SK-N-SH (cell line): ENCODE measurements around the gene E2F4. TPM values are rescaled to one million over a fixed set of nuclear protein-coding genes. Genes with fewer than 3 reads are reported as not detected.

ENCODE experiments used
- CTCF ChIA-PET: fragments of 300-600, 350-600 bp; formaldehyde crosslinking; extraction: SDS; loops from one replicate; lab custom pipeline; 2021; lab: Yijun Ruan, JAX
- POLR2A ChIA-PET: fragments of 350-600 bp; sonication (Branson Sonifier 250); formaldehyde crosslinking; extraction: SDS; loops from one replicate; lab custom pipeline; 2020; ENCODE audit warnings: antibody characterized with exemption, inconsistent platforms; lab: Yijun Ruan, JAX
- DNase-seq: peaks from one replicate; pipeline ENCODE4 v3.0.0; 2012
- H2AFZ ChIP-seq: fragments of 200-600 bp; sonication (generic); 2 replicates; pipeline ENCODE4 v1.8.1; 2016; ENCODE audit warnings: antibody characterized with exemption, mild to moderate bottlenecking, low read depth
- H3F3A ChIP-seq: fragments of 200-600 bp; sonication (generic); replicated peaks from 2 replicates; pipeline ENCODE3; 2016; ENCODE audit warnings: antibody characterized with exemption, mild to moderate bottlenecking; ENCODE audit not compliant: insufficient read depth
- H3K27ac ChIP-seq, 2 experiments: fragments of 200-500 bp in 1 of 2; fragments of 200-600 bp in 1 of 2; sonication (Bioruptor generic) in 1 of 2; sonication (generic), shearing (Covaris generic) in 1 of 2; 2 replicates each; pipeline versions ENCODE4 v1.5.1 to v1.6.1; 2014 to 2016; ENCODE audit warnings: low read depth in 2 of 2, inconsistent platforms in 1 of 2, low read length in 1 of 2, mild to moderate bottlenecking in 1 of 2, mixed read lengths in 1 of 2
- H3K27me3 ChIP-seq: fragments of 200-600 bp; sonication (generic), shearing (Covaris generic); 2 replicates; pipeline ENCODE4 v1.6.1; 2016; ENCODE audit warnings: mixed run types; ENCODE audit not compliant: insufficient read depth
- H3K36me3 ChIP-seq, 2 experiments: fragments of 200-500 bp in 1 of 2; fragments of 200-600 bp in 1 of 2; sonication (Bioruptor generic) in 1 of 2; sonication (generic) in 1 of 2; replicated peaks in 1 of 2; 2 replicates each; pipeline versions ENCODE3 to v1.5.1; 2014 to 2016; ENCODE audit warnings: low read length in 1 of 2, mild to moderate bottlenecking in 1 of 2; ENCODE audit not compliant: insufficient read depth in 2 of 2, control insufficient read depth in 1 of 2
- H3K4me1 ChIP-seq, 2 experiments: fragments of 200-500 bp in 1 of 2; fragments of 200-600 bp in 1 of 2; sonication (Bioruptor generic) in 1 of 2; sonication (generic), shearing (Covaris generic) in 1 of 2; 2 replicates each; pipeline versions ENCODE4 v1.5.1 to v1.6.1; 2014 to 2016; ENCODE audit warnings: low read depth in 1 of 2, low read length in 1 of 2, mixed run types in 1 of 2; ENCODE audit not compliant: insufficient read depth in 2 of 2, control insufficient read depth in 1 of 2
- H3K4me2 ChIP-seq: fragments of 200-600 bp; sonication (generic), shearing (Covaris generic); 2 replicates; pipeline ENCODE4 v1.6.1; 2017; ENCODE audit warnings: mixed run types
- H3K4me3 ChIP-seq, 2 experiments: fragments of 200-500 bp in 1 of 2; fragments of 200-600 bp in 1 of 2; sonication (Bioruptor generic) in 1 of 2; sonication (generic), shearing (Covaris generic) in 1 of 2; 2 replicates each; pipeline versions ENCODE4 v1.5.1 to v1.8.1; 2014 to 2016; ENCODE audit warnings: low read depth in 2 of 2, inconsistent platforms in 1 of 2, low read length in 1 of 2, mild to moderate bottlenecking in 1 of 2, mixed read lengths in 1 of 2, moderate library complexity in 1 of 2
- H3K79me2 ChIP-seq: fragments of 200-600 bp; sonication (generic); 2 replicates; pipeline ENCODE4 v1.8.1; 2017; ENCODE audit warnings: mild to moderate bottlenecking; ENCODE audit not compliant: insufficient read depth
- H3K9ac ChIP-seq: fragments of 200-600 bp; sonication (generic); 2 replicates; pipeline ENCODE4 v1.6.1; 2017; ENCODE audit warnings: mixed run types
- H3K9me2 ChIP-seq: fragments of 200-600 bp; sonication (generic); 2 replicates; pipeline ENCODE4 v1.6.1; 2017; ENCODE audit warnings: mixed run types
- H3K9me3 ChIP-seq: fragments of 200-600 bp; sonication (generic); 2 replicates; pipeline ENCODE4 v1.6.1; 2017; ENCODE audit warnings: mixed run types, mild to moderate bottlenecking, moderate library complexity
- H4K20me1 ChIP-seq: fragments of 200-600 bp; sonication (generic); 2 replicates; pipeline ENCODE4 v1.6.1; 2017; ENCODE audit warnings: mild to moderate bottlenecking, mixed run types; ENCODE audit not compliant: insufficient read depth
- CTCF ChIP-seq: fragments of 200-600 bp; sonication (generic); IDR thresholded peaks from 2 replicates; pipeline ENCODE4 v1.6.1; 2017; ENCODE audit warnings: antibody characterized with exemption, mild to moderate bottlenecking, moderate library complexity
- EP300 ChIP-seq, 2 experiments: IDR thresholded peaks; 2 replicates each; pipeline versions ENCODE4 v1.4.0 to v1.6.1; 2012; ENCODE audit warnings: borderline replicate concordance in 1 of 2, low read depth in 1 of 2, low read length in 1 of 2
- EZH2phosphoT487 ChIP-seq: fragments of 200-600 bp; sonication (generic); IDR thresholded peaks from 2 replicates; pipeline ENCODE4 v1.6.1; 2017; ENCODE audit warnings: low read depth, mixed run types, mild to moderate bottlenecking, antibody characterized with exemption, moderate library complexity, borderline replicate concordance
- FOSL2 ChIP-seq: IDR thresholded peaks from 2 replicates; pipeline ENCODE4 v1.4.0; 2012; ENCODE audit warnings: low read depth, mild to moderate bottlenecking, moderate library complexity, borderline replicate concordance
- FOXJ3 ChIP-seq: sonication (generic); formaldehyde crosslinking; IDR thresholded peaks from 2 replicates; pipeline ENCODE4 v1.5.1; 2020; ENCODE audit warnings: mild to moderate bottlenecking, missing genetic modification reagents
- FOXM1 ChIP-seq: IDR thresholded peaks from 2 replicates; pipeline ENCODE4 v1.4.0; 2012; ENCODE audit warnings: low read depth, mild to moderate bottlenecking
- JUND ChIP-seq: IDR thresholded peaks from 2 replicates; pipeline ENCODE4 v1.4.0; 2012
- MAX ChIP-seq: IDR thresholded peaks from 2 replicates; pipeline ENCODE4 v1.4.0; 2012; ENCODE audit warnings: low read depth
- POLR2AphosphoS5 ChIP-seq: IDR thresholded peaks from 2 replicates; pipeline ENCODE4 v1.6.1; 2012; ENCODE audit warnings: low read depth, low read length
- RAD21 ChIP-seq: IDR thresholded peaks from 2 replicates; pipeline ENCODE4 v1.6.1; 2012; ENCODE audit warnings: mild to moderate bottlenecking, low read length
- REST ChIP-seq: IDR thresholded peaks from 2 replicates; pipeline ENCODE4 v1.6.1; 2012; ENCODE audit warnings: mild to moderate bottlenecking, low read depth, low read length, moderate library complexity
- RXRA ChIP-seq: IDR thresholded peaks from 2 replicates; pipeline ENCODE4 v1.4.0; 2012; ENCODE audit warnings: low read depth, mild to moderate bottlenecking, borderline replicate concordance
- SIN3A ChIP-seq: IDR thresholded peaks from 2 replicates; pipeline ENCODE4 v1.6.1; 2012; ENCODE audit warnings: low read depth, mild to moderate bottlenecking, low read length, moderate library complexity, borderline replicate concordance
- TCF12 ChIP-seq: IDR thresholded peaks from 2 replicates; pipeline ENCODE4 v1.4.0; 2012
- USF1 ChIP-seq: IDR thresholded peaks from 2 replicates; pipeline ENCODE4 v1.4.0; 2012; ENCODE audit warnings: low read depth, borderline replicate concordance
- USF2 ChIP-seq: fragments of 150-350 bp; IDR thresholded peaks from 2 replicates; pipeline ENCODE4 v1.6.1; 2017; ENCODE audit warnings: antibody characterized with exemption, low read length, low read depth, borderline replicate concordance
- WGBS: methylation state at CpG from one replicate; pipeline ENCODE4 v1.1.6; 2017; ENCODE audit warnings: low lambda C conversion rate; 5-methylcytosine and 5-hydroxymethylcytosine counted together
- polyA plus RNA-seq, 3 experiments: library from polyadenylated mRNA; depleted of rRNA; stranded (reverse); fragments of >200 nt; gene quantifications; 2 replicates each; pipeline ENCODE4 v1.2.3, GENCODE V29; 2012

The E2F4 gene
- polyA plus RNA-seq, 1 of the 3 experiments (the other 2 are of a cell fraction) = 168 TPM

- Histone ChIP-seq H3K4me2 (no peak overlapping the region), H3K9ac (no peak overlapping the region), H3K36me3 (peaks cover 0 to 9% of the 10 kb centered on the region in 2 experiments), H3K4me1 (peaks cover 8 to 11% of the 10 kb centered on the region in 2 experiments; a peak in 2 of 4 replicates), H3K27ac (peak overlapping the region in 1 of 2 experiments; percentile 30; a peak in 1 of 4 replicates), H4K20me1 (no peaks in the 10 kb centered on the region), H3F3A (peaks cover 4% of the 10 kb centered on the region), H3K79me2 (no peaks in the 10 kb centered on the region), H3K4me3 (no peak overlapping the region), H2AFZ (no peak overlapping the region), H3K27me3 (no peaks in the 10 kb centered on the region), H3K9me3 (no peaks in the 10 kb centered on the region), H3K9me2 (no peaks in the 10 kb centered on the region)
- no peak for TF ChIP-seq EZH2phosphoT487
- TF ChIP-seq JUND = no peak
- no peak for TF ChIP-seq CTCF
- no peak for TF ChIP-seq RAD21
- no peak for TF ChIP-seq FOSL2
- no peak for TF ChIP-seq MAX
- TF ChIP-seq RXRA = no peak
- no peak for TF ChIP-seq FOXJ3 (CRISPR knock-in tag)
- no peak for TF ChIP-seq SIN3A
- TF ChIP-seq FOXM1 = no peak
- no peak for TF ChIP-seq POLR2AphosphoS5
- no peak for TF ChIP-seq EP300 (IDR thresholded peaks at IDR 0.05; ENCODE audit: borderline replicate concordance in 1 of 2, low read depth in 1 of 2, low read length in 1 of 2)
- TF ChIP-seq USF2 = no peak
- TF ChIP-seq REST = no peak
- no peak for TF ChIP-seq TCF12
- TF ChIP-seq USF1 = no peak
- ChIA-PET POLR2A (interaction anchor here (1.0 to 4.0 kb wide), 5 partner anchors 9 to 19 kb away, joined by 4 to 21 read pairs (median 8); partner anchors contain the start of gene TMEM208), CTCF (interaction anchor here (0.6 to 1.4 kb wide), 6 partner anchors 10 to 190 kb away, joined by 3 to 5 read pairs (median 4); partner anchors contain the start of gene TMEM208)
- WGBS = 100% methylated on average over 5 of the region's 11 CpGs
- no peak for DNase-seq
Measured at GRCh38 chr16:67208154-67208896, 16.4 kb downstream of the E2F4 start.
